WTC11 (cell line): ENCODE measurements around the gene TASP1. TPM values are rescaled to one million over a fixed set of nuclear protein-coding genes. Genes with fewer than 3 reads are reported as not detected.

ENCODE experiments used
- ATAC-seq: fragments of 200-7000 bp; cut with Tn5 transposase; 2 replicates; pipeline ENCODE4 v1.10.0; 2021; ENCODE audit warnings: mild to moderate bottlenecking, moderate library complexity
- CTCF ChIA-PET: fragments of 300-600 bp; sonication (Branson Sonifier 250); formaldehyde crosslinking; loops from one replicate; lab custom pipeline; 2021; ENCODE audit warnings: antibody characterized with exemption; lab: Charles Lee
- POLR2A ChIA-PET: fragments of 350-600 bp; sonication (Branson Sonifier 250); formaldehyde crosslinking; loops from one replicate; lab custom pipeline; 2021; ENCODE audit warnings: antibody characterized with exemption; lab: Charles Lee
- DNase-seq: peaks from one replicate; pipeline ENCODE4 v3.0.0; 2021; ENCODE audit warnings: low spot score
- H3K27ac Mint-ChIP-seq: 2 replicates; pipeline ENCODE4 v1.8.0; 2021; ENCODE audit warnings: mixed read lengths
- H3K27me3 Mint-ChIP-seq: 2 replicates; pipeline ENCODE4 v1.8.0; 2021; ENCODE audit warnings: low read depth, mild to moderate bottlenecking, moderate library complexity, mixed read lengths
- H3K36me3 Mint-ChIP-seq: 2 replicates; pipeline ENCODE4 v1.8.0; 2021; ENCODE audit warnings: mixed read lengths
- H3K4me1 Mint-ChIP-seq: 2 replicates; pipeline ENCODE4 v1.8.0; 2022; ENCODE audit warnings: mixed read lengths
- H3K4me3 Mint-ChIP-seq: 2 replicates; pipeline ENCODE4 v1.8.0; 2021; ENCODE audit warnings: mild to moderate bottlenecking, moderate library complexity, mixed read lengths
- H3K9me3 Mint-ChIP-seq: 2 replicates; pipeline ENCODE4 v1.8.0; 2021; ENCODE audit warnings: mixed read lengths
- ELF4 ChIP-seq: sonication (generic); formaldehyde crosslinking; IDR thresholded peaks from 2 replicates; pipeline ENCODE4 v1.8.1; 2022; ENCODE audit warnings: low read depth, mild to moderate bottlenecking, moderate library complexity, missing genetic modification reagents
- EMX1 ChIP-seq: fragments of 250-450 bp; sonication (Bioruptor Pico); IDR thresholded peaks from 2 replicates; pipeline ENCODE4 v1.8.0; 2021; ENCODE audit warnings: mild to moderate bottlenecking
- ETV6 ChIP-seq: sonication (generic); formaldehyde crosslinking; IDR thresholded peaks from 2 replicates; pipeline ENCODE4 v1.8.1; 2022; ENCODE audit warnings: mild to moderate bottlenecking, missing genetic modification reagents
- FOXJ3 ChIP-seq: sonication (generic); formaldehyde crosslinking; IDR thresholded peaks from 2 replicates; pipeline ENCODE4 v1.9.0; 2021; ENCODE audit warnings: missing genetic modification reagents, mild to moderate bottlenecking, borderline replicate concordance
- GRHL2 ChIP-seq: fragments of 250-450 bp; sonication (Bioruptor Pico); IDR thresholded peaks from 2 replicates; pipeline ENCODE4 v1.8.0; 2022; ENCODE audit warnings: mild to moderate bottlenecking, moderate library complexity; ENCODE audit not compliant: insufficient replicate concordance, severe bottlenecking
- HMGA2 ChIP-seq: fragments of 250-450 bp; sonication (Bioruptor Pico); IDR thresholded peaks from 2 replicates; pipeline ENCODE4 v1.4.0; 2021; ENCODE audit warnings: mild to moderate bottlenecking, moderate library complexity
- IRF2 ChIP-seq: sonication (generic); formaldehyde crosslinking; IDR thresholded peaks from 2 replicates; pipeline ENCODE4 v1.8.0; 2022; ENCODE audit warnings: low read depth, missing genetic modification reagents, borderline replicate concordance
- JAZF1 ChIP-seq: fragments of 250-450 bp; sonication (Bioruptor Pico); IDR thresholded peaks from 2 replicates; pipeline ENCODE4 v1.9.0; 2021; ENCODE audit warnings: moderate library complexity, mild to moderate bottlenecking, inconsistent platforms
- JUN ChIP-seq: sonication (generic); formaldehyde crosslinking; IDR thresholded peaks from 2 replicates; pipeline ENCODE4 v1.8.0; 2023; ENCODE audit warnings: mild to moderate bottlenecking, missing genetic modification reagents
- KAT7 ChIP-seq: sonication (generic); formaldehyde crosslinking; IDR thresholded peaks from 2 replicates; pipeline ENCODE4 v1.8.1; 2023; ENCODE audit warnings: missing genetic modification reagents, mild to moderate bottlenecking, borderline replicate concordance
- MYBL2 ChIP-seq: sonication (generic); formaldehyde crosslinking; IDR thresholded peaks from 2 replicates; pipeline ENCODE4 v1.8.1; 2023; ENCODE audit warnings: mild to moderate bottlenecking, moderate library complexity, missing genetic modification reagents
- NFYB ChIP-seq: sonication (generic); formaldehyde crosslinking; conservative IDR thresholded peaks from 2 replicates; pipeline ENCODE4 v1.8.0; 2022; ENCODE audit warnings: low read depth, missing genetic modification reagents
- NR3C1 ChIP-seq: sonication (generic); formaldehyde crosslinking; conservative IDR thresholded peaks from 2 replicates; pipeline ENCODE4 v1.8.1; 2023; ENCODE audit warnings: low read depth, mild to moderate bottlenecking, missing genetic modification reagents
- SMAD3 ChIP-seq: sonication (generic); formaldehyde crosslinking; IDR thresholded peaks from 2 replicates; pipeline ENCODE4 v1.8.0; 2022; ENCODE audit warnings: missing genetic modification reagents, mild to moderate bottlenecking, borderline replicate concordance
- SOX15 ChIP-seq: fragments of 250-450 bp; sonication (Bioruptor Pico); IDR thresholded peaks from 2 replicates; pipeline ENCODE4 v1.9.0; 2021; ENCODE audit warnings: mild to moderate bottlenecking
- TEAD1 ChIP-seq: sonication (generic); formaldehyde crosslinking; IDR thresholded peaks from 2 replicates; pipeline ENCODE4 v1.8.0; 2022; ENCODE audit warnings: mild to moderate bottlenecking, missing genetic modification reagents
- USF1 ChIP-seq: sonication (generic); formaldehyde crosslinking; IDR thresholded peaks from 2 replicates; pipeline ENCODE4 v1.8.0; 2022; ENCODE audit warnings: mild to moderate bottlenecking, missing genetic modification reagents
- ZMAT4 ChIP-seq: fragments of 250-450 bp; sonication (Bioruptor Pico); IDR thresholded peaks from 2 replicates; pipeline ENCODE4 v1.9.0; 2021; ENCODE audit warnings: mild to moderate bottlenecking
- ZNF317 ChIP-seq: sonication (generic); formaldehyde crosslinking; IDR thresholded peaks from 2 replicates; pipeline ENCODE4 v1.8.1; 2023; ENCODE audit warnings: low read depth, mild to moderate bottlenecking, moderate library complexity, missing genetic modification reagents, borderline replicate concordance
- total RNA-seq: library from RNA; stranded (reverse); gene quantifications from 3 replicates; pipeline ENCODE4 v1.2.3, GENCODE V29; 2021
- TF ChIP-seq, protein P1 (sequence below): sonication (generic); formaldehyde crosslinking; IDR thresholded peaks from 2 replicates; pipeline ENCODE4 v1.8.1; 2023; ENCODE audit warnings: mild to moderate bottlenecking, missing genetic modification reagents
- TF ChIP-seq, protein P2 (sequence below): sonication (generic); formaldehyde crosslinking; IDR thresholded peaks from 2 replicates; pipeline ENCODE4 v1.8.1; 2023; ENCODE audit warnings: mild to moderate bottlenecking, missing genetic modification reagents

TASP1 gene
- total RNA-seq, 1 experiment from 2014 or later = 12.4 TPM

GRCh38 chr20:13587370-13587769 is 51.4 kb downstream of the TASP1 start (continued):
- TF ChIP-seq, protein P1, sequence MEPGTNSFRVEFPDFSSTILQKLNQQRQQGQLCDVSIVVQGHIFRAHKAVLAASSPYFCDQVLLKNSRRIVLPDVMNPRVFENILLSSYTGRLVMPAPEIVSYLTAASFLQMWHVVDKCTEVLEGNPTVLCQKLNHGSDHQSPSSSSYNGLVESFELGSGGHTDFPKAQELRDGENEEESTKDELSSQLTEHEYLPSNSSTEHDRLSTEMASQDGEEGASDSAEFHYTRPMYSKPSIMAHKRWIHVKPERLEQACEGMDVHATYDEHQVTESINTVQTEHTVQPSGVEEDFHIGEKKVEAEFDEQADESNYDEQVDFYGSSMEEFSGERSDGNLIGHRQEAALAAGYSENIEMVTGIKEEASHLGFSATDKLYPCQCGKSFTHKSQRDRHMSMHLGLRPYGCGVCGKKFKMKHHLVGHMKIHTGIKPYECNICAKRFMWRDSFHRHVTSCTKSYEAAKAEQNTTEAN (CRISPR knock-in tag) = no peak
- no peak for TF ChIP-seq TEAD1 (CRISPR knock-in tag)

- Mint-ChIP-seq H3K36me3 (peaks cover 21% of the 10 kb centered on the region), H3K27ac (no peak overlapping the region), H3K27me3 (no peaks in the 10 kb centered on the region), H3K4me1 (no peaks in the 10 kb centered on the region), H3K9me3 (peaks cover 24% of the 10 kb centered on the region), H3K4me3 (no peak overlapping the region)
- CTCF ChIA-PET = interaction anchor here (0.9 kb wide), 1 partner anchor 40 kb away, joined by 3 read pairs; no protein-coding TSS in a partner anchor
- DNase-seq = no peak
- TF ChIP-seq NR3C1 (CRISPR knock-in tag) (no peak), GRHL2 (no peak)
- ATAC-seq = no peak
- POLR2A ChIA-PET = no interaction called here
These were observed 52.6 kb downstream of the TASP1 start for GRCh38 chr20:13586133-13586532.

DNA sequence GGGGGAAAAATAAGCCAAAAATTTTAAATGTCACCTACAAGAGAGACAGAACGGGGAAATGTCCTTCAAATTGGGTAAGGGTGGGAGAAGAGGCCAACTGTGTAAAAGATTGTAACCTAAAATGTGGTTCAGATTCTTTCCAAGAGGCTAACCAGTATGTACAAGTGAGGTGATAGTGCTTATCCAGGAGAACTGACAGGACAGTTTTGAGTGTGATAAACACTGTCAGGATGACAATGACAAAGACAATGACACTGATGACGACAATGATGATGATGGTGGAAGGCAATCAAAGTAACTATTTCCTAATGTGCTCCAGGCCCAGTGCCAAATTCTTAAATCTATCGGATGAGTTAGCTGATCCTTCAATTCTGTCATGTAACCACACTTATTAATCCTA is 57.3 kb downstream of the TASP1 start:
- TF ChIP-seq IRF2 (CRISPR knock-in tag) (no peak), KAT7 (CRISPR knock-in tag) (no peak), JUN (CRISPR knock-in tag) (no peak), JAZF1 (CRISPR knock-in tag) (no peak), ZMAT4 (CRISPR knock-in tag) (no peak), USF1 (no peak), ETV6 (CRISPR knock-in tag) (no peak), NFYB (CRISPR knock-in tag) (no peak), SOX15 (no peak), HMGA2 (CRISPR knock-in tag) (no peak), SMAD3 (CRISPR knock-in tag) (no peak), ZNF317 (no peak), MYBL2 (CRISPR knock-in tag) (no peak), FOXJ3 (CRISPR knock-in tag) (no peak), ELF4 (no peak), EMX1 (CRISPR knock-in tag) (no peak)
- TF ChIP-seq, protein P2, sequence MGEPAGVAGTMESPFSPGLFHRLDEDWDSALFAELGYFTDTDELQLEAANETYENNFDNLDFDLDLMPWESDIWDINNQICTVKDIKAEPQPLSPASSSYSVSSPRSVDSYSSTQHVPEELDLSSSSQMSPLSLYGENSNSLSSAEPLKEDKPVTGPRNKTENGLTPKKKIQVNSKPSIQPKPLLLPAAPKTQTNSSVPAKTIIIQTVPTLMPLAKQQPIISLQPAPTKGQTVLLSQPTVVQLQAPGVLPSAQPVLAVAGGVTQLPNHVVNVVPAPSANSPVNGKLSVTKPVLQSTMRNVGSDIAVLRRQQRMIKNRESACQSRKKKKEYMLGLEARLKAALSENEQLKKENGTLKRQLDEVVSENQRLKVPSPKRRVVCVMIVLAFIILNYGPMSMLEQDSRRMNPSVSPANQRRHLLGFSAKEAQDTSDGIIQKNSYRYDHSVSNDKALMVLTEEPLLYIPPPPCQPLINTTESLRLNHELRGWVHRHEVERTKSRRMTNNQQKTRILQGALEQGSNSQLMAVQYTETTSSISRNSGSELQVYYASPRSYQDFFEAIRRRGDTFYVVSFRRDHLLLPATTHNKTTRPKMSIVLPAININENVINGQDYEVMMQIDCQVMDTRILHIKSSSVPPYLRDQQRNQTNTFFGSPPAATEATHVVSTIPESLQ (CRISPR knock-in tag) = no peak
- H3K27ac Mint-ChIP-seq = no peak overlapping the region
- CTCF ChIA-PET = no interaction called here
- POLR2A ChIA-PET = no interaction called here
- H3K36me3 Mint-ChIP-seq = peaks cover 30% of the 10 kb centered on the region
- H3K9me3 Mint-ChIP-seq = peaks cover 23% of the 10 kb centered on the region
- ATAC-seq = no peak
- no peaks in the 10 kb centered on the region for H3K4me1 Mint-ChIP-seq
- H3K27me3 Mint-ChIP-seq = no peaks in the 10 kb centered on the region
- DNase-seq = no peak
- H3K4me3 Mint-ChIP-seq = no peak overlapping the region
